OCI-LY7 (cell line): Measurements from ENCODE around the gene UNC50. TPM values are rescaled to one million over a fixed set of nuclear protein-coding genes. Genes with fewer than 3 reads are reported as not detected.

Experiments
- BruUV-seq: library from RNA; stranded (reverse); fragments of 400-500 nt; replicated peaks from 2 replicates; lab custom pipeline; 2021; lab: Mats Ljungman, UMichigan
- CTCF ChIA-PET: fragments of 300-600 bp; sonication (Branson Sonifier 250); formaldehyde crosslinking; loops from one replicate; lab custom pipeline; 2022; ENCODE audit warnings: antibody characterized with exemption; ENCODE audit not compliant: unreplicated experiment; lab: Charles Lee
- POLR2A ChIA-PET: fragments of 300-600 bp; sonication (Branson Sonifier 250); formaldehyde crosslinking; loops from one replicate; lab custom pipeline; 2022; ENCODE audit warnings: antibody characterized with exemption; lab: Charles Lee
- DNase-seq: peaks from one replicate; pipeline ENCODE4 v3.0.0-alpha.2; 2015; ENCODE audit warnings: low spot score
- H2AFZ ChIP-seq: fragments of 200-600 bp; sonication (generic), shearing (Covaris generic); 2 replicates; pipeline ENCODE4 v1.6.1; 2014; ENCODE audit warnings: mild to moderate bottlenecking, antibody characterized with exemption, low read length, moderate library complexity
- H3K27ac ChIP-seq: fragments of 200-600 bp; sonication (generic); 2 replicates; pipeline ENCODE4 v1.5.1; 2014; ENCODE audit warnings: mixed run types, low read depth, mild to moderate bottlenecking, moderate library complexity, low read length, inconsistent platforms; ENCODE audit not compliant: poor library complexity, severe bottlenecking
- H3K36me3 ChIP-seq: fragments of 200-600 bp; sonication (generic); 2 replicates; pipeline ENCODE4 v1.6.1; 2014; ENCODE audit warnings: mild to moderate bottlenecking, antibody characterized with exemption, low read length, moderate library complexity, mixed read lengths; ENCODE audit not compliant: insufficient read depth
- H3K4me1 ChIP-seq: fragments of 200-600 bp; sonication (generic); 2 replicates; pipeline ENCODE4 v1.5.1; 2014; ENCODE audit warnings: mild to moderate bottlenecking, low read length; ENCODE audit not compliant: insufficient read depth, poor library complexity, severe bottlenecking
- H3K4me2 ChIP-seq: fragments of 200-600 bp; sonication (generic); 2 replicates; pipeline ENCODE4 v1.6.1; 2014; ENCODE audit warnings: mild to moderate bottlenecking, low read length
- H3K4me3 ChIP-seq: fragments of 200-600 bp; sonication (generic); 2 replicates; pipeline ENCODE4 v1.5.1; 2014; ENCODE audit warnings: mild to moderate bottlenecking, low read depth, low read length; ENCODE audit not compliant: poor library complexity, severe bottlenecking
- H3K79me2 ChIP-seq: fragments of 200-600 bp; sonication (generic); 2 replicates; pipeline ENCODE4 v1.6.1; 2016; ENCODE audit warnings: low read depth, mild to moderate bottlenecking, low read length, moderate library complexity, mixed read lengths; ENCODE audit not compliant: insufficient read depth
- H3K9me2 ChIP-seq: fragments of 200-600 bp; sonication (generic); 2 replicates; pipeline ENCODE4 v1.6.1; 2016; ENCODE audit warnings: mild to moderate bottlenecking, low read length, mixed read lengths; ENCODE audit not compliant: insufficient read depth
- H3K9me3 ChIP-seq: fragments of 200-600 bp; sonication (generic); 2 replicates; pipeline ENCODE4 v1.6.1; 2014; ENCODE audit warnings: mild to moderate bottlenecking, mixed run types, low read length, mixed read lengths
- H4K20me1 ChIP-seq: fragments of 200-600 bp; sonication (generic); 2 replicates; pipeline ENCODE4 v1.6.1; 2014; ENCODE audit warnings: mild to moderate bottlenecking, antibody characterized with exemption, low read length, moderate library complexity, mixed read lengths; ENCODE audit not compliant: insufficient read depth
- CTCF ChIP-seq: fragments of 200-600 bp; sonication (generic); conservative IDR thresholded peaks from 2 replicates; pipeline ENCODE4 v1.5.1; 2014; ENCODE audit warnings: mild to moderate bottlenecking, antibody characterized with exemption, low read length, moderate library complexity, mixed read lengths
- EZH2phosphoT487 ChIP-seq: fragments of 200-600 bp; sonication (generic); IDR thresholded peaks from 2 replicates; pipeline ENCODE4 v1.6.1; 2018; ENCODE audit warnings: low read depth, borderline replicate concordance, mild to moderate bottlenecking, mixed run types, antibody characterized with exemption, low read length, moderate library complexity, mixed read lengths
- intact Hi-C: fragments of 100-400 bp; cut with micrococcal nuclease; formaldehyde crosslinking; loops from one replicate; pipeline ENCODE4 v1.10.0; 2022; ENCODE audit not compliant: unreplicated experiment
- total RNA-seq, 2 experiments: library from RNA; depleted of rRNA in 1 of 2; stranded (reverse); fragments of >200 nt in 1 of 2; shearing (Covaris generic) in 1 of 2; gene quantifications; 2 replicates each; pipeline ENCODE4 v1.2.3, GENCODE V29; 2014 to 2022

UNC50 gene
- total RNA-seq, 2 experiments from 2014 or later, result 24.4 to 33.3 TPM

- no peak overlapping the region for H3K4me3 ChIP-seq
- DNase-seq, result peak; percentile 50
- H3K4me2 ChIP-seq, result peak overlapping the region; percentile 55
- intact Hi-C loops, result no loop called here
- peak overlapping the region; percentile 68; the same call in 1 of the 2 replicates for H2AFZ ChIP-seq
- no peaks in the 10 kb centered on the region for H3K9me2 ChIP-seq
- TF ChIP-seq CTCF (no peak), EZH2phosphoT487 (no peak)
- H3K36me3 ChIP-seq, result peaks cover 16% of the 10 kb centered on the region; the same call in 1 of the 2 replicates
- H3K4me1 ChIP-seq, result peaks cover 82% of the 10 kb centered on the region
- CTCF ChIA-PET, result interaction anchor here (1.8 kb wide), 1 partner anchor 13 kb away, joined by 4 read pairs; no protein-coding TSS in a partner anchor
- no peaks in the 10 kb centered on the region for H4K20me1 ChIP-seq
- no peaks in the 10 kb centered on the region for H3K79me2 ChIP-seq
- POLR2A ChIA-PET, result interaction anchor here (0.5 to 1.6 kb wide), 5 partner anchors 11 to 111 kb away, joined by 3 to 8 read pairs (median 4); no protein-coding TSS in a partner anchor
- no peaks in the 10 kb centered on the region for H3K9me3 ChIP-seq
- H3K27ac ChIP-seq, result peak overlapping the region; percentile 64
- no TSS peak for BruUV-seq
Measured at GRCh38 chr2:98559581-98559980, 48.8 kb upstream of the UNC50 start.

DNA sequence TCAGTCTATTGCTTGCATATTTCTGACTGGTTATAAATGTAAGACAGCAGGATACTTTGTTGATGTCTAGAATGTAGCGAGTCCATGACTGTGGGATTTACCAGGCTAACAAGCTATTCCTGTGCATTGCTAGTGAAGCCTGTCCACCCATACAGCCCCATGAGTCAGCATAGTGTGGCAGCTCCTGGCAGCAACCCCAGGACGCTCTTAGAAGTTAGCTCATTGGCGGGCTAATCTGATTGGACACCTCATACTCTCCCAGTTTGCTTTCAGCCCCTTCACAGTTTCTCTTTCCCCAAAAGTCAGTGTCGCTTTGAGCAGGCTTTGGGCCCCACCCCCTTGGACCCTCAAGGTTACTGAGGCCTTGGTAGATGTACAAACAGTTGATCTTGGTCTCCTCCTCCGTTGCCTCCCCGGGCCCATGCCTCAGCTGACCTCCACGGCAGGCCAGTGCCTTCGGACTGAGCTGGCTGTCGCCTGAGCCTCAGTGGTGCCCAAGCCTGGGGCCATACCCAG lies 48.1 kb upstream of the UNC50 start:
- H3K4me3 ChIP-seq, result no peak overlapping the region
- TF ChIP-seq EZH2phosphoT487, result no peak
- no peak for TF ChIP-seq CTCF
- H3K79me2 ChIP-seq, result no peaks in the 10 kb centered on the region
- no peaks in the 10 kb centered on the region for H4K20me1 ChIP-seq
- H3K4me2 ChIP-seq, result peak overlapping the region; percentile 55
- no peak for DNase-seq
- POLR2A ChIA-PET, result interaction anchor here (0.5 to 1.6 kb wide), 4 partner anchors 18 to 112 kb away, joined by 3 to 8 read pairs (median 4); no protein-coding TSS in a partner anchor
- intact Hi-C loops, result loop anchor here (5.0 kb wide), 1 partner anchor 893 kb away; the partner anchor contains the start of gene C2orf92
- H3K9me3 ChIP-seq, result no peaks in the 10 kb centered on the region
- peaks cover 12% of the 10 kb centered on the region; the same call in 1 of the 2 replicates for H3K36me3 ChIP-seq
- peak overlapping the region; percentile 68; the same call in 1 of the 2 replicates for H2AFZ ChIP-seq
- H3K27ac ChIP-seq, result peak overlapping the region; percentile 64
- no TSS peak for BruUV-seq
- peaks cover 74% of the 10 kb centered on the region for H3K4me1 ChIP-seq
- no peaks in the 10 kb centered on the region for H3K9me2 ChIP-seq
- CTCF ChIA-PET, result interaction anchor here (1.8 kb wide), 1 partner anchor 13 kb away, joined by 4 read pairs; no protein-coding TSS in a partner anchor

GRCh38 chr2:98561018-98561417 lies 47.4 kb upstream of the UNC50 start:
- Histone ChIP-seq H3K4me2 (peak overlapping the region; percentile 55), H3K4me1 (peaks cover 67% of the 10 kb centered on the region), H3K27ac (no peak overlapping the region), H3K9me3 (no peaks in the 10 kb centered on the region), H3K4me3 (no peak overlapping the region), H3K36me3 (peaks cover 7% of the 10 kb centered on the region; the same call in 1 of the 2 replicates), H3K9me2 (no peaks in the 10 kb centered on the region), H4K20me1 (no peaks in the 10 kb centered on the region), H2AFZ (peak overlapping the region; percentile 52; the same call in 1 of the 2 replicates), H3K79me2 (no peaks in the 10 kb centered on the region)
- no peak for TF ChIP-seq EZH2phosphoT487
- TF ChIP-seq CTCF, result no peak
- ChIA-PET POLR2A (no interaction called here), CTCF (interaction anchor here (1.8 kb wide), 1 partner anchor 14 kb away, joined by 4 read pairs; no protein-coding TSS in a partner anchor)
- no TSS peak for BruUV-seq
- intact Hi-C loops, result loop anchor here (5.0 kb wide), 1 partner anchor 894 kb away; the partner anchor contains the start of gene C2orf92
- no peak for DNase-seq
